Superior temporal gyrus (tissue), 1 donor: ENCODE measurements around the gene ERCC6L2.

Experiments
- DNase-seq: peaks from one replicate; pipeline ENCODE4 v3.0.0-alpha.2; 2016; ENCODE audit errors: extremely low spot score

Gene ERCC6L2

GRCh38 chr9:95980262-95981125 is 105.0 kb downstream of the ERCC6L2 start:
- no peak for DNase-seq

DNA sequence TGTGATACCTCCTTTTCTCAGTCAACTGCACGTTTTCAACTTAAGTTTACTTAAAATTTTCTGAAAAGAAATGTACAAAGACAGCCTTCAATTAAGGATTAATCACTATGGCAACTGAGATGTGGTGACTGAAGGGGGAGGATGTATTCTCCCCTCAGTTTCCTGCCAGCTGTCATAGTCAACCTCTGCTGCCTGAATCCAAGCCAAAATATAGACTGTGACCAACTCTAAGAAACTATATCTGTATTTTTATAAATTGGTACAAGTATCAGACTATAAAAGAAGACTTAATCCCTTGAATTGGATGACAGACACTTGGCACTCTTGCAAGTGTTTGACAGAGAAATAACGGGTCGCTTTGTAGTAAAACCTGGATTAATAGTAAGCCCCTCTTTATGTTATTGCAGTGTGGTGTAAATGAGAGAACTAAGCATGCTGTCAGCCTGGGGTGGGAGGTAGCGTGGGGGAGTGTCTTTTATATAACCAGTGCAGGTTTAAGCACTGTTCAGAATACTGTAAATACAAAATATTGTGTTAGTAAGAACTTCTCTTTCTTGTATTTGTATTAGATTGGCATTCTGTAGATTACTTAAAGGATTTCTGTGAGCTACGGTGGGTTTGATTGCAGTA is 106.4 kb downstream of the ERCC6L2 start:
- no peak for DNase-seq

GRCh38 chr9:95985440-95986055 is 110.1 kb downstream of the ERCC6L2 start:
- DNase-seq: no peak

DNA sequence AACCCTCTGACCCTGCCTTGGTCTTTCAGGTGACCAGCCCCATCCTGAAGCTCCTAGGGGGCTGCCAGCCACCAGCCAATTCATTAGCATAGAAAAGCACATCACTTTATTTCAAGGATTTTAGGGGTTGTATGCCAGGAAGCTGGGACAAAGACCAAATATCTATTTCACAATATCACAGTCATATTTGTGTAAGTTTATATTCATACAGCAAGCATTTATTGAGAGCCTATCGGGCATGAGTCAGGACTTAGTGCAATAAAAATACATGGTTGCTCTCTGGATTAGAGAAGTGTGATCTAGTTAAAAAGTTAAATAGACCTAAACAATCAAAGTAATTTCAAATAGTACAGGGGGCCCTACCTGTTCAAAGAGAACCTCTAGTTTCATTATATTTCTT is 113.8 kb downstream of the ERCC6L2 start:
- DNase-seq: no peak

- DNase-seq: peak; percentile 57
These were observed 115.8 kb downstream of the ERCC6L2 start for GRCh38 chr9:95991326-95991725.

- DNase-seq: no peak
These were observed 117.0 kb downstream of the ERCC6L2 start for GRCh38 chr9:95992536-95992935.

- no peak for DNase-seq
These were observed 117.8 kb downstream of the ERCC6L2 start for GRCh38 chr9:95993337-95993736.

- DNase-seq: no peak
These were observed 123.9 kb downstream of the ERCC6L2 start for GRCh38 chr9:95999390-95999789.

DNA sequence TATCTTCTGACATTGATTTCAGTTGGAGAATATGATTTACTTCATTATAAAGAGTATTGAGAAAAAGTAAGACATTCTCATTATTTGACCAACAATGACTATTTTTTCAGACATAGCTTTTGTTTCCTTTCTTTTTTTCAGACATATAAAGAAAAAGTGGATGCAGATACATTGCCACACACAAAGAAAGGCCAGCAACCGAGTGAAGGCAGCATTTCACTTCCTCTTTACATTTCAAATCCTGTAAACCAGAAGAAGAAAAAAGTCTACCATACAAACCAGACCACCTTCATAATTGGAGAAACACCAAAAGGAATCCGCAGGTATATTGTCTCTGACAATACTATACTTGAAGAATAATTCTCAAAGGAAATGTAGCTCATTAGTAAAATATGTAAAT is 128.9 kb downstream of the ERCC6L2 start:
- no peak for DNase-seq

DNA sequence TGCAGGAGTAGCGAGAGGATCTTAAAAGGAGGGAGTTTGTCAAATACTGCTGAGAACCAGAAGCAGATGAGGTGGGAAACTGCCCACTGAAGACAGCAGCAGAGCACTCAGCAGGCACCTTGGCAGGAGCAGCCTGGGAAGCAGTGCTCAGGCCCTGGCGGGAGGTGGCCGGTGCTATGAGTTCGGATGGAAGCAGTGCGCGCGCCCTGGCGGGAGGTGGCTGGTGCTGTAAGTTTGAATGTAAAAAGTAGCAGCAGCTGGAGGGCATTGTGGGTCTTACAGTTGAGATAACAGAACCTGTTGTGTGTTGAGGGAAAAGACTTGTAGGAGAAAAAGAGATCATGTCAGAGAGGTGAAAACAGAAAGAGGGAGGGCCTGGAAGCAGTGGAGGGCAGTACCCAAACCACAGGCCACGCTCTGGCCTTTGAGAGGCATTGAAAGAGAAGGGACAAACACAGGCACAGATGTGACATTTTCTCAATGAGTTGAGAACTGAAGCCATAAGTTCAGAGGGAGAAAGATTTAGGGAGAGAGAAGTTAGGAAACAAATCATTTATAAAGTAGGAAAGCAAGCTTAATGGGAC is 130.9 kb downstream of the ERCC6L2 start:
- no peak for DNase-seq

DNA sequence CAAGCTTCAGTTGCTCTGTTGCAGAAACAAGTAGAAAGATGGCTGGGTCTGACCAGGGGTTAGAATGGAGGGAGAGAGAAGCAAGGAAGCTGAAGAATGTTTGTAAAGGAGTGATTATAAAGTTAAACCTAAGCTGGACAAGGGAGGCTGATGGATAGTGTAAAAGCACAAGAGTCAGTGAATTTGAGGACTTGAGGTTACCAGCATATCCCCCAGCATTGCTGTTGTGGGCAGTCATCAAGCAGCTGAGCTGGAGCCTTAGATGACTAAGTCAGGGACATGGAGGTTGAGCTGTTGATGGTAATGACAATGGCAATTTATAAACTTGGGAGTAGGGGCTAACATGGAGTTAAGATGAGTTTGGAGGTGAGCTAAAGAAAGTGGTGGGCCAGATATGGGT is 131.5 kb downstream of the ERCC6L2 start:
- no peak for DNase-seq

GRCh38 chr9:96008502-96009222 is 133.2 kb downstream of the ERCC6L2 start:
- DNase-seq: no peak

- no peak for DNase-seq
These were observed 133.7 kb downstream of the ERCC6L2 start for GRCh38 chr9:96009223-96009602.

- no peak for DNase-seq
These were observed 134.4 kb downstream of the ERCC6L2 start for GRCh38 chr9:96009690-96010472.

GRCh38 chr9:96014078-96014477 is 138.6 kb downstream of the ERCC6L2 start:
- DNase-seq: no peak

DNA sequence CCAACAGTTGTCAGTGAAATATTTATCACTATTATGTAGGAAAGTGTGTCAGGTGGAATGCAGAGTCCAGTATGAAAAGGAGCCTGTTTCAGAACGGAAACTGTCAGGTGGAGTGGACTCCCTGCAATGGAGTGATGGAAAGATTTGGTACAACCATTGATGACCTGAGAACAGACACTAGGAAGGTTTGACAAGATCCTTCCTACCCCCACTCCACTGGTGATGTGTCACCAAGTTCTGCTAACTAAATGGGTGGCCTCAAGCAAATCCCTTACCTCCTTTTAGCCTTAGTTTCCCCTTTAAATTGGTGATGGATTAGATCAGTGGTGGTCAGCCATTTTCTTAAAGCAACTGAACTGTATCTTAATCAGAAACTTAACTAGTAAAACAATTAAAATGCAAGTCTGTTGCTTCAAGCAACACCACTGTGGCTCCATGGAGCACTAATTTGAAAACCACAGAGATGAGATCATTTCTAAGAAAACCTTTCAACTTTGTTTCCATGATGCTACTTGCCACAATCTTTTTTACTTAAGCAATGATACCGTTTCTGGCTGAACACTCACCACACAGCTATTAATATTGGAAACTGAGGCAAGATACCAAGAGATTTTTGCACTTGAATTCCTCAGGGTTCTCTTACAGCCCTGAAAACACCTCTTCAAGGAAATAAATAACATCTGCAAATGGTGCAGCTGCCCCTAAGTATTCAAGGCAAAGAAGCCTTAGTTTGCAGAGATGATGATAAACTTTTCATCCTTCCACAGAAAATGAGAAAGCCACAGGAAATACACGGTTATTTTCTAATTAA is 140.6 kb downstream of the ERCC6L2 start:
- no peak for DNase-seq
